ENCODE data around the gene VAPA. TPM values are rescaled to one million over a fixed set of nuclear protein-coding genes. Genes with fewer than 3 reads are reported as not detected.

VAPA gene
- total RNA-seq, 1 experiment from 2014 or later = 137 TPM

- CTCF ChIA-PET = no interaction called here
- H3K9me3 Mint-ChIP-seq = peaks cover 50% of the 10 kb centered on the region
- POLR2A ChIA-PET = no interaction called here
- H3K36me3 Mint-ChIP-seq = peaks cover 7% of the 10 kb centered on the region
- ATAC-seq (no peak), DNase-seq (ENCODE audit: low spot score) (no peak)
- no peak for TF ChIP-seq ZNF671 (CRISPR knock-in tag; IDR thresholded peaks at IDR 0.05)
- no peak for TF ChIP-seq ZNF232 (CRISPR knock-in tag; IDR thresholded peaks at IDR 0.05)
- no peak for TF ChIP-seq AR (CRISPR knock-in tag; IDR thresholded peaks at IDR 0.05)
- no peak for TF ChIP-seq CDX4 (CRISPR knock-in tag; IDR thresholded peaks at IDR 0.05; ENCODE audit: borderline replicate concordance)
- TF ChIP-seq IRF2 (CRISPR knock-in tag; IDR thresholded peaks at IDR 0.05; ENCODE audit: borderline replicate concordance, low read depth) = no peak
- no peak for TF ChIP-seq GTF2I (CRISPR knock-in tag; conservative IDR thresholded peaks at IDR 0.05)
- TF ChIP-seq EMX1 (CRISPR knock-in tag; IDR thresholded peaks at IDR 0.05) = no peak
- no peak for TF ChIP-seq ZNF121 (CRISPR knock-in tag; IDR thresholded peaks at IDR 0.05)
- TF ChIP-seq ESRRA (CRISPR knock-in tag; IDR thresholded peaks at IDR 0.05; ENCODE audit: borderline replicate concordance) = no peak
- TF ChIP-seq NFYB (CRISPR knock-in tag; conservative IDR thresholded peaks at IDR 0.05; ENCODE audit: low read depth) = no peak
- no peak for TF ChIP-seq TEAD4 (CRISPR knock-in tag; IDR thresholded peaks at IDR 0.05)
- no peak for TF ChIP-seq SP1 (CRISPR knock-in tag; conservative IDR thresholded peaks at IDR 0.05)
- TF ChIP-seq ZNF396 (CRISPR knock-in tag; IDR thresholded peaks at IDR 0.05; ENCODE audit: borderline replicate concordance) = no peak
- no peak for TF ChIP-seq ZNF281 (CRISPR knock-in tag; IDR thresholded peaks at IDR 0.05)
- no peak for TF ChIP-seq GRHL2 (CRISPR knock-in tag; IDR thresholded peaks at IDR 0.05; ENCODE audit: insufficient replicate concordance, severe bottlenecking)
- TF ChIP-seq RORB (CRISPR knock-in tag; IDR thresholded peaks at IDR 0.05) = no peak
- no peak for TF ChIP-seq MAX (CRISPR knock-in tag; IDR thresholded peaks at IDR 0.05)
- TF ChIP-seq ATF3 (CRISPR knock-in tag; conservative IDR thresholded peaks at IDR 0.05) = no peak
- no peak for TF ChIP-seq TCF7 (CRISPR knock-in tag; IDR thresholded peaks at IDR 0.05; ENCODE audit: low read depth)
- H3K27me3 Mint-ChIP-seq (ENCODE audit: low read depth) = peaks cover 6% of the 10 kb centered on the region
- H3K4me3 Mint-ChIP-seq = no peak overlapping the region
- no peaks in the 10 kb centered on the region for H3K4me1 Mint-ChIP-seq
- H3K27ac Mint-ChIP-seq = no peak overlapping the region
These were observed 68.9 kb downstream of the VAPA start for GRCh38 chr18:9982711-9983110.

GRCh38 chr18:9984080-9984479 is 70.3 kb downstream of the VAPA start:
- DNase-seq (ENCODE audit: low spot score) (no peak), ATAC-seq (no peak)
- CTCF ChIA-PET = no interaction called here
- POLR2A ChIA-PET = no interaction called here
- peaks cover 7% of the 10 kb centered on the region for H3K36me3 Mint-ChIP-seq
- no peaks in the 10 kb centered on the region for H3K4me1 Mint-ChIP-seq
- H3K4me3 Mint-ChIP-seq = no peak overlapping the region
- no peak overlapping the region for H3K27ac Mint-ChIP-seq
- peaks cover 38% of the 10 kb centered on the region for H3K9me3 Mint-ChIP-seq
- no peaks in the 10 kb centered on the region; the same call in 1 of the 2 replicates for H3K27me3 Mint-ChIP-seq (ENCODE audit: low read depth)
- TF ChIP-seq CBFB (CRISPR knock-in tag; IDR thresholded peaks at IDR 0.05; ENCODE audit: low read depth) = no peak
- TF ChIP-seq IRF2 (CRISPR knock-in tag; IDR thresholded peaks at IDR 0.05; ENCODE audit: borderline replicate concordance, low read depth) = no peak
- no peak for TF ChIP-seq NR3C1 (CRISPR knock-in tag; conservative IDR thresholded peaks at IDR 0.05; ENCODE audit: low read depth)
- TF ChIP-seq ZNF416 (CRISPR knock-in tag; IDR thresholded peaks at IDR 0.05) = no peak
- no peak for TF ChIP-seq SMAD4 (CRISPR knock-in tag; IDR thresholded peaks at IDR 0.05)
- no peak for TF ChIP-seq GTF2I (CRISPR knock-in tag; conservative IDR thresholded peaks at IDR 0.05)
- no peak for TF ChIP-seq E2F4 (CRISPR knock-in tag; IDR thresholded peaks at IDR 0.05; ENCODE audit: borderline replicate concordance, low read depth)
- no peak for TF ChIP-seq PRRX2 (CRISPR knock-in tag; IDR thresholded peaks at IDR 0.05)
- TF ChIP-seq TEAD4 (CRISPR knock-in tag; IDR thresholded peaks at IDR 0.05) = no peak
- no peak for TF ChIP-seq ZBTB21 (CRISPR knock-in tag; IDR thresholded peaks at IDR 0.05; ENCODE audit: borderline replicate concordance)
- TF ChIP-seq CTCF (IDR thresholded peaks at IDR 0.05) = no peak
- TF ChIP-seq ZNF232 (CRISPR knock-in tag; IDR thresholded peaks at IDR 0.05) = no peak
- TF ChIP-seq OVOL2 (CRISPR knock-in tag; IDR thresholded peaks at IDR 0.05; ENCODE audit: borderline replicate concordance) = no peak
- TF ChIP-seq TP53 (CRISPR knock-in tag; IDR thresholded peaks at IDR 0.05) = no peak
